HCT116 (cell line): ENCODE measurements around the gene GSTA4. TPM values are rescaled to one million over a fixed set of nuclear protein-coding genes. Genes with fewer than 3 reads are reported as not detected.

ENCODE experiments used
- ATAC-seq: fragments of 200-7000 bp; cut with Tn5 transposase; 2 replicates; pipeline ENCODE4 v1.9.1; 2020; ENCODE audit warnings: mild to moderate bottlenecking, moderate library complexity
- BruUV-seq: library from RNA; stranded (reverse); fragments of 400-500 nt; replicated peaks from 2 replicates; lab custom pipeline; 2021; lab: Mats Ljungman, UMichigan
- CTCF ChIA-PET: fragments of 300-600 bp; sonication (Branson Sonifier 250); formaldehyde crosslinking; loops from one replicate; lab custom pipeline; 2021; ENCODE audit warnings: antibody characterized with exemption; lab: Charles Lee
- POLR2A ChIA-PET: fragments of 300-600, 350-600 bp; sonication (Branson Sonifier 250); formaldehyde crosslinking; loops from one replicate; lab custom pipeline; 2021; ENCODE audit warnings: antibody characterized with exemption; lab: Charles Lee
- RAD21 ChIA-PET, 2 experiments: fragments of 300-600 bp; sonication (Branson Sonifier 250); formaldehyde crosslinking; loops; one replicate each; lab custom pipeline; 2023; ENCODE audit warnings: low total read pairs in 2 of 2; ENCODE audit not compliant: uncharacterized antibody in 2 of 2, unreplicated experiment in 2 of 2, low non-redundant PET in 1 of 2; lab: Charles Lee
- DNase-seq: peaks from one replicate; pipeline ENCODE4 v3.0.0-alpha.2; 2010; ENCODE audit warnings: low read depth, low spot score
- H2AFZ ChIP-seq: fragments of 200-600 bp; shearing (Covaris generic), sonication (generic); 2 replicates; pipeline ENCODE4 v1.6.1; 2017; ENCODE audit warnings: low read depth, mixed run types, mixed read lengths, antibody characterized with exemption, low read length; ENCODE audit not compliant: poor library complexity, severe bottlenecking
- H3K27ac ChIP-seq: 2 replicates; pipeline ENCODE4 v1.5.1; 2012; ENCODE audit warnings: low read depth, low read length
- H3K27me3 ChIP-seq: fragments of 200-600 bp; sonication (generic); 2 replicates; pipeline ENCODE4 v1.6.1; 2016; ENCODE audit warnings: mixed run types, low read length, mixed read lengths; ENCODE audit not compliant: insufficient read depth
- H3K36me3 ChIP-seq, 2 experiments: fragments of 200-500 bp in 1 of 2; fragments of 200-600 bp in 1 of 2; sonication (Bioruptor generic) in 1 of 2; sonication (generic) in 1 of 2; 2 replicates each; pipeline versions ENCODE4 v1.5.1 to v1.6.1; 2014 to 2016; ENCODE audit warnings: low read length in 2 of 2, inconsistent platforms in 1 of 2, mixed read lengths in 1 of 2, mixed run types in 1 of 2; ENCODE audit not compliant: insufficient read depth in 2 of 2, control insufficient read depth in 1 of 2
- H3K4me1 ChIP-seq, 2 experiments: fragments of 200-600 bp in 1 of 2; sonication (generic) in 1 of 2; 2 replicates each; pipeline versions ENCODE4 v1.5.1 to v1.6.1; 2012 to 2017; ENCODE audit warnings: low read length in 2 of 2, inconsistent platforms in 1 of 2, mild to moderate bottlenecking in 1 of 2, mixed read lengths in 1 of 2, mixed run types in 1 of 2, moderate library complexity in 1 of 2; ENCODE audit not compliant: insufficient read depth in 2 of 2, control insufficient read depth in 1 of 2
- H3K4me2 ChIP-seq: fragments of 200-600 bp; sonication (generic); 2 replicates; pipeline ENCODE4 v1.6.1; 2017; ENCODE audit warnings: mixed run types, low read length, mixed read lengths
- H3K4me3 ChIP-seq, 2 experiments: fragments of 200-600 bp in 1 of 2; sonication (generic) in 1 of 2; replicated peaks in 1 of 2; 2 replicates each; pipeline ENCODE4 v1.5.1; 2011 to 2016; ENCODE audit warnings: low read length in 2 of 2, control low read depth in 1 of 2, low read depth in 1 of 2, mild to moderate bottlenecking in 1 of 2, mixed read lengths in 1 of 2, mixed run types in 1 of 2
- H3K79me2 ChIP-seq: fragments of 200-600 bp; sonication (generic); 2 replicates; pipeline ENCODE4 v1.6.1; 2017; ENCODE audit warnings: mild to moderate bottlenecking, mixed run types, low read length, moderate library complexity, mixed read lengths; ENCODE audit not compliant: insufficient read depth
- H3K9ac ChIP-seq: fragments of 200-600 bp; sonication (generic); 2 replicates; pipeline ENCODE4 v1.6.1; 2016; ENCODE audit warnings: low read length, mixed read lengths
- H3K9me2 ChIP-seq: fragments of 200-600 bp; sonication (generic), shearing (Covaris generic); 2 replicates; pipeline ENCODE4 v1.6.1; 2017; ENCODE audit warnings: mixed run types, mild to moderate bottlenecking, moderate library complexity; ENCODE audit not compliant: insufficient read depth
- H3K9me3 ChIP-seq, 2 experiments: fragments of 200-500 bp in 1 of 2; fragments of 200-600 bp in 1 of 2; sonication (Bioruptor generic) in 1 of 2; sonication (generic) in 1 of 2; 2 replicates each; pipeline ENCODE4 v1.6.1; 2014 to 2017; ENCODE audit warnings: low read length in 2 of 2, mixed read lengths in 2 of 2, inconsistent platforms in 1 of 2, low read depth in 1 of 2, mild to moderate bottlenecking in 1 of 2, mixed run types in 1 of 2, moderate library complexity in 1 of 2; ENCODE audit not compliant: control insufficient read depth in 1 of 2, insufficient read depth in 1 of 2
- H4K20me1 ChIP-seq: fragments of 200-600 bp; sonication (generic), shearing (Covaris generic); 2 replicates; pipeline ENCODE4 v1.6.1; 2017; ENCODE audit warnings: mixed run types, mild to moderate bottlenecking, moderate library complexity; ENCODE audit not compliant: insufficient read depth
- CBX3 ChIP-seq: IDR thresholded peaks from 2 replicates; pipeline ENCODE4 v1.6.1; 2012; ENCODE audit warnings: low read depth
- CEBPB ChIP-seq: IDR thresholded peaks from 2 replicates; pipeline ENCODE4 v1.6.1; 2012; ENCODE audit warnings: low read depth
- CTCF ChIP-seq, 3 experiments: fragments of 200-600 bp in 1 of 3; sonication (generic) in 1 of 3; IDR thresholded peaks in 2 of 3; conservative IDR thresholded peaks in 1 of 3; 2 replicates each; pipeline ENCODE4 v1.5.1; 2012 to 2017; ENCODE audit warnings: low read depth in 2 of 3, low read length in 2 of 3, antibody characterized with exemption in 1 of 3, borderline replicate concordance in 1 of 3, control low read depth in 1 of 3, mild to moderate bottlenecking in 1 of 3, mixed read lengths in 1 of 3, mixed run types in 1 of 3, moderate library complexity in 1 of 3; ENCODE audit not compliant: insufficient read depth in 1 of 3
- ELF1 ChIP-seq: IDR thresholded peaks from 2 replicates; pipeline ENCODE4 v1.6.1; 2012; ENCODE audit warnings: low read depth, borderline replicate concordance
- EZH2 ChIP-seq: fragments of 200-600 bp; sonication (generic); IDR thresholded peaks from 2 replicates; pipeline ENCODE4 v1.6.1; 2017; ENCODE audit warnings: antibody characterized with exemption, mixed run types
- EZH2phosphoT487 ChIP-seq: fragments of 200-600 bp; IDR thresholded peaks from 2 replicates; pipeline ENCODE4 v1.6.1; 2018; ENCODE audit warnings: antibody characterized with exemption, borderline replicate concordance
- FOSL1 ChIP-seq: IDR thresholded peaks from 2 replicates; pipeline ENCODE4 v1.6.1; 2012; ENCODE audit warnings: low read depth
- POLR2A ChIP-seq: IDR thresholded peaks from 2 replicates; pipeline ENCODE4 v1.7.0; 2011; ENCODE audit warnings: borderline replicate concordance; ENCODE audit not compliant: insufficient read depth, insufficient read length; ENCODE audit errors: extremely low read depth
- RAD21 ChIP-seq: IDR thresholded peaks from 2 replicates; pipeline ENCODE4 v1.6.1; 2012; ENCODE audit warnings: low read depth, mild to moderate bottlenecking
- REST ChIP-seq: IDR thresholded peaks from 2 replicates; pipeline ENCODE4 v1.6.1; 2012; ENCODE audit warnings: low read depth
- SIN3A ChIP-seq: IDR thresholded peaks from 2 replicates; pipeline ENCODE4 v1.6.1; 2012; ENCODE audit warnings: low read depth
- SRF ChIP-seq: IDR thresholded peaks from 2 replicates; pipeline ENCODE4 v1.6.1; 2012; ENCODE audit warnings: low read depth
- ZFX ChIP-seq: fragments of 450-650 bp; IDR thresholded peaks from 2 replicates; pipeline ENCODE4 v1.6.1; 2017
- ZNF274 ChIP-seq: fragments of 200-500 bp; sonication (Bioruptor generic); IDR thresholded peaks from 2 replicates; pipeline ENCODE4 v1.6.1; 2014; ENCODE audit warnings: mild to moderate bottlenecking, low read depth, low read length, inconsistent platforms
- intact Hi-C: fragments of 100-400 bp; cut with micrococcal nuclease; formaldehyde crosslinking; loops from 2 replicates; pipeline ENCODE4 v1.10.0; 2022
- total RNA-seq: library from RNA; stranded (reverse); gene quantifications from one replicate; pipeline ENCODE4 v1.2.1, GENCODE V29; 2021; ENCODE audit not compliant: unreplicated experiment

GSTA4 gene
- total RNA-seq, 1 experiment from 2014 or later = 2.2 TPM

DNA sequence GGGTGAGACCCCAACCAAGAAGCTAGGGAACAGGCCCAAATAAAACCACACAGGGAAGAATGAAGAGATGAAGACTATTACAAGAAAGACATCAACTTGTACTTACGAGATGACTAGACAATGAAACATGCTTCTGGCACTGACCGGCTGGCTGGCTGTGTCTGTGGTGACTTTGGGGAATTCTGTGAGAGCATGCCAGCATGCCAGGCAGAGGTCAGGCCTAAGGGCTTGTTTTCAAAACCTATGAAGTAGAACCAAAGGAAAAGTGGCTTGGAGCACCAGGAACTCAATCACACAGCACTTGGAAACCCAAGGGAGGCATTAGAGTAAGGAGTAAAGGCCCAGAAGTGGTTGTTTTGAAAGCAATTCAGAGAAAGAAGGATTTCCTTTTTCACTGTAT, 57.2 kb downstream of the GSTA4 start:
- no peak overlapping the region for H3K4me3 ChIP-seq
- H3K36me3 ChIP-seq = no peaks in the 10 kb centered on the region
- BruUV-seq = no TSS peak
- CTCF ChIA-PET = no interaction called here
- no peaks in the 10 kb centered on the region for H4K20me1 ChIP-seq
- no peaks in the 10 kb centered on the region for H3K27me3 ChIP-seq
- H3K9me3 ChIP-seq = no peaks in the 10 kb centered on the region
- no peaks in the 10 kb centered on the region for H3K4me1 ChIP-seq
- intact Hi-C loops = no loop called here
- H3K79me2 ChIP-seq = no peaks in the 10 kb centered on the region
- no peaks in the 10 kb centered on the region for H3K9me2 ChIP-seq
- TF ChIP-seq CBX3 = no peak
- TF ChIP-seq CTCF (IDR thresholded peaks at IDR 0.05 in 2 of 3, conservative IDR thresholded peaks at IDR 0.05 in 1 of 3; ENCODE audit: borderline replicate concordance in 1 of 3, insufficient read depth in 1 of 3, low read depth in 2 of 3, low read length in 2 of 3) = no peak
- TF ChIP-seq EZH2phosphoT487 = no peak
- TF ChIP-seq FOSL1 = no peak
- DNase-seq (no peak), ATAC-seq (no peak)
- no peak overlapping the region for H3K9ac ChIP-seq
- H3K27ac ChIP-seq = no peak overlapping the region
- POLR2A ChIA-PET = no interaction called here
- RAD21 ChIA-PET = no interaction called here
- H3K4me2 ChIP-seq = no peak overlapping the region
- H2AFZ ChIP-seq = no peak overlapping the region

GRCh38 chr6:52933778-52934177, 61.3 kb downstream of the GSTA4 start:
- ChIA-PET CTCF (no interaction called here), POLR2A (no interaction called here), RAD21 (no interaction called here)
- H3K4me3 ChIP-seq = no peak overlapping the region
- H3K9ac ChIP-seq = no peak overlapping the region
- no peak overlapping the region for H2AFZ ChIP-seq
- DNase-seq (no peak), ATAC-seq (no peak)
- H4K20me1 ChIP-seq = no peaks in the 10 kb centered on the region
- no peak overlapping the region for H3K4me2 ChIP-seq
- H3K36me3 ChIP-seq = no peaks in the 10 kb centered on the region
- peaks cover 0 to 18% of the 10 kb centered on the region in 2 experiments; a peak in 2 of 4 replicates for H3K4me1 ChIP-seq
- no peak overlapping the region for H3K27ac ChIP-seq
- H3K9me3 ChIP-seq = no peaks in the 10 kb centered on the region
- intact Hi-C loops = no loop called here
- H3K79me2 ChIP-seq = no peaks in the 10 kb centered on the region
- H3K9me2 ChIP-seq = no peaks in the 10 kb centered on the region
- no TSS peak for BruUV-seq
- H3K27me3 ChIP-seq = no peaks in the 10 kb centered on the region
- TF ChIP-seq CTCF (IDR thresholded peaks at IDR 0.05 in 2 of 3, conservative IDR thresholded peaks at IDR 0.05 in 1 of 3; ENCODE audit: borderline replicate concordance in 1 of 3, insufficient read depth in 1 of 3, low read depth in 2 of 3, low read length in 2 of 3) (no peak), CEBPB (no peak), ZNF274 (no peak), FOSL1 (no peak), SRF (no peak), RAD21 (no peak), POLR2A (no peak), REST (no peak), EZH2 (no peak), ELF1 (no peak), SIN3A (no peak), ZFX (no peak), EZH2phosphoT487 (no peak)
